DOHH2 (cell line): ENCODE measurements around the gene DACT2.
A peak's percentile ranks its signal among the peaks of the same experiment; 100 is the strongest.
"Not testable (repeated sequence)": the region's sequence is repeated elsewhere in the genome, so short reads cannot be mapped to it uniquely, and the experiment has no call there.

Experiments used
- H3F3A ChIP-seq: fragments of 200-600 bp; sonication (generic), shearing (Covaris generic); 2 replicates; pipeline ENCODE4 v1.6.0; 2016; ENCODE audit warnings: antibody characterized with exemption, mild to moderate bottlenecking; ENCODE audit not compliant: control insufficient read depth, insufficient read depth
- H3K27ac ChIP-seq: fragments of 200-600 bp; sonication (generic); 2 replicates; pipeline ENCODE4 v1.5.1; 2014; ENCODE audit warnings: low read depth, mild to moderate bottlenecking, low read length, moderate library complexity
- H3K27me3 ChIP-seq: fragments of 200-600 bp; sonication (generic); 2 replicates; pipeline ENCODE4 v1.6.1; 2014; ENCODE audit warnings: mild to moderate bottlenecking, low read length, mixed read lengths; ENCODE audit not compliant: control insufficient read depth
- H3K36me3 ChIP-seq: fragments of 200-600 bp; sonication (generic); 2 replicates; pipeline ENCODE4 v1.6.1; 2014; ENCODE audit warnings: mild to moderate bottlenecking, low read length, moderate library complexity, mixed read lengths; ENCODE audit not compliant: control insufficient read depth
- H3K4me1 ChIP-seq: fragments of 200-600 bp; sonication (generic); 2 replicates; pipeline ENCODE4 v1.6.1; 2014; ENCODE audit warnings: mild to moderate bottlenecking, low read length, mixed read lengths; ENCODE audit not compliant: control insufficient read depth
- H3K4me2 ChIP-seq: fragments of 200-600 bp; sonication (generic); 2 replicates; pipeline ENCODE4 v1.6.0; 2014; ENCODE audit warnings: mild to moderate bottlenecking, low read length, moderate library complexity
- H3K4me3 ChIP-seq: fragments of 200-600 bp; sonication (generic); 2 replicates; pipeline ENCODE4 v1.5.1; 2014; ENCODE audit warnings: mild to moderate bottlenecking, low read length, mixed read lengths
- H3K79me2 ChIP-seq: fragments of 200-600 bp; sonication (generic); 2 replicates; pipeline ENCODE4 v1.6.1; 2014; ENCODE audit warnings: mild to moderate bottlenecking, low read length, mixed read lengths; ENCODE audit not compliant: control insufficient read depth
- H3K9me2 ChIP-seq: fragments of 200-600 bp; sonication (generic); replicated peaks from 2 replicates; pipeline ENCODE4 v1.6.1; 2014; ENCODE audit warnings: mild to moderate bottlenecking, low read length, mixed read lengths; ENCODE audit not compliant: control insufficient read depth
- H3K9me3 ChIP-seq: fragments of 200-600 bp; sonication (generic); 2 replicates; pipeline ENCODE4 v1.6.1; 2014; ENCODE audit warnings: antibody characterized with exemption, low read length, mixed read lengths; ENCODE audit not compliant: control insufficient read depth, insufficient read depth
- H4K20me1 ChIP-seq: fragments of 200-600 bp; sonication (generic); 2 replicates; pipeline ENCODE4 v1.6.0; 2014; ENCODE audit warnings: low read depth, mild to moderate bottlenecking, antibody characterized with exemption, low read length, moderate library complexity; ENCODE audit not compliant: control insufficient read depth, insufficient read depth
- CTCF ChIP-seq: fragments of 200-600 bp; sonication (generic); IDR thresholded peaks from one replicate; pipeline ENCODE4 v1.5.1; 2014; ENCODE audit warnings: antibody characterized with exemption, mild to moderate bottlenecking, low read depth, low read length; ENCODE audit not compliant: poor library complexity, severe bottlenecking
- EZH2phosphoT487 ChIP-seq: fragments of 200-600 bp; sonication (generic); IDR thresholded peaks from 2 replicates; pipeline ENCODE4 v1.6.1; 2017; ENCODE audit warnings: borderline replicate concordance, mild to moderate bottlenecking, antibody characterized with exemption, low read length, moderate library complexity, mixed read lengths

Gene DACT2

GRCh38 chr6:168358842-168359420, 39.4 kb upstream of the DACT2 start:
- H3K4me2 ChIP-seq = no peak overlapping the region
- no peaks in the 10 kb centered on the region for H3K79me2 ChIP-seq
- H4K20me1 ChIP-seq = no peaks in the 10 kb centered on the region
- H3K9me3 ChIP-seq = peaks cover 11% of the 10 kb centered on the region; the same call in 1 of the 2 replicates
- H3F3A ChIP-seq = no peaks in the 10 kb centered on the region
- H3K36me3 ChIP-seq = no peaks in the 10 kb centered on the region
- H3K4me3 ChIP-seq = no peak overlapping the region
- no peak overlapping the region for H3K27ac ChIP-seq
- H3K4me1 ChIP-seq = no peaks in the 10 kb centered on the region
- no peaks in the 10 kb centered on the region for H3K9me2 ChIP-seq
- TF ChIP-seq CTCF (no peak), EZH2phosphoT487 (no peak)
- H3K27me3 ChIP-seq = no peaks in the 10 kb centered on the region

- H3K4me3 ChIP-seq, H3K4me2 ChIP-seq, H3K27ac ChIP-seq, H3K79me2 ChIP-seq, H4K20me1 ChIP-seq, H3K9me2 ChIP-seq, H3K36me3 ChIP-seq, H3K4me1 ChIP-seq, H3K27me3 ChIP-seq, H3F3A ChIP-seq: not testable (repeated sequence)
- H3K9me3 ChIP-seq = peaks cover 11% of the 10 kb centered on the region; the same call in 1 of the 2 replicates
Observed at GRCh38 chr6:168356872-168357271, 37.3 kb upstream of the DACT2 start.

- Histone ChIP-seq H3K4me3 (no peak overlapping the region), H3K9me2 (no peaks in the 10 kb centered on the region), H3K9me3 (peaks cover 7% of the 10 kb centered on the region; the same call in 1 of the 2 replicates), H3K4me2 (no peak overlapping the region), H3K79me2 (no peaks in the 10 kb centered on the region), H4K20me1 (no peaks in the 10 kb centered on the region), H3K36me3 (no peaks in the 10 kb centered on the region), H3K27me3 (no peaks in the 10 kb centered on the region), H3K4me1 (no peaks in the 10 kb centered on the region), H3F3A (no peaks in the 10 kb centered on the region), H3K27ac (no peak overlapping the region)
- peak; percentile 45 for TF ChIP-seq CTCF
- no peak for TF ChIP-seq EZH2phosphoT487
Observed at GRCh38 chr6:168355716-168356522, 36.3 kb upstream of the DACT2 start.

- H3K9me2 ChIP-seq = no peaks in the 10 kb centered on the region
- H3F3A ChIP-seq = no peaks in the 10 kb centered on the region
- H3K4me2 ChIP-seq = no peak overlapping the region
- no peaks in the 10 kb centered on the region for H3K36me3 ChIP-seq
- TF ChIP-seq EZH2phosphoT487 = no peak
- TF ChIP-seq CTCF = no peak
- H3K27me3 ChIP-seq = no peaks in the 10 kb centered on the region
- peaks cover 7% of the 10 kb centered on the region; the same call in 1 of the 2 replicates for H3K9me3 ChIP-seq
- H3K79me2 ChIP-seq = no peaks in the 10 kb centered on the region
- H3K4me1 ChIP-seq = no peaks in the 10 kb centered on the region
- no peak overlapping the region for H3K27ac ChIP-seq
- H4K20me1 ChIP-seq = no peaks in the 10 kb centered on the region
- no peak overlapping the region for H3K4me3 ChIP-seq
Observed at GRCh38 chr6:168354338-168354737, 34.8 kb upstream of the DACT2 start.
